ES-I3 (cell line): ENCODE results near the gene CHST15.
"Not testable (repeated sequence)": the region's sequence is repeated elsewhere in the genome, so short reads cannot be mapped to it uniquely, and the experiment has no call there.

Source experiments
- H3K36me3 ChIP-seq: 2 replicates; pipeline ENCODE4 v1.6.1; 2013; ENCODE audit warnings: mild to moderate bottlenecking, low read length, control low read depth, moderate library complexity; ENCODE audit not compliant: insufficient read depth
- H3K4me1 ChIP-seq: 2 replicates; pipeline ENCODE4 v1.6.1; 2013; ENCODE audit warnings: mild to moderate bottlenecking, control low read depth, low read length; ENCODE audit not compliant: insufficient read depth
- H3K9ac ChIP-seq: 2 replicates; pipeline ENCODE4 v1.6.1; 2013; ENCODE audit warnings: low read depth, mild to moderate bottlenecking, low read length, moderate library complexity
- H3K9me3 ChIP-seq: 2 replicates; pipeline ENCODE4 v1.6.1; 2013; ENCODE audit warnings: mild to moderate bottlenecking, low read length, moderate library complexity; ENCODE audit not compliant: control insufficient read depth, insufficient read depth

The CHST15 gene

DNA sequence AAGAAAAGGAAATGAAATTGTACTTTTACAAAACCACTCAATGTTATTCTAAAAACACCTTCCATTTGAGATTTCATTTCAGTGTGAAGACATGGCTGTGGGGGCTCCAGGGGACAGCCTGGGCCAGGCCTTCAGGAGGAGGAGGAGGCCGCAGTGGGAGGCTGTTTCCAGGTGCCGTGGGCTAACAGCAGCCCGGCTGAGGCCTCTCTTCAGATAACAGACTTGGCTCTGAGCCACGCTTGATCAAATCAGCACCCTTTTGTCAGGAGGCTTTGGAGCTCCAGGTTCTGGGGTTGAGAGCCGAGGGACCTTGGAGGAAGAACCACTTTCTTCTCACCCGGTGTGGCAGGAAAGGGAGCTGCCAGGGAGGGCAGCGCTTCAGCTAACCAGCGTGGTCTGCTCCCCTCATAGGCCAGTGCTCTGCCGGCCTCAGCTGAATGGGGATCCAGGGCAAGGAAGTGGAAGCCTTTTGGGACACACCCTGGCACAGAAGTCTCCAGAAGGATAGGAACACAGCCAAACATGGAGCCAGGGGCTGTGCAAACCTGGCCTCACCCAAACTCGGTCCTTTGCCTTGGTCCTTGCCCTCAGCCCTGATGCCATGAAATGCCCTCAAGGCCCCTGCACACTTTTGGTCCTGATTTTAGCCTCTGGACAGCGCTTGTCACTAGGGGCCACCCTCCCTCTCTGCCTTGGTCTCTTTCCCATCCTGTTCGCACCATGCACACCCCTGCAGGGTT, 23.5 kb upstream of the CHST15 start:
- no peak overlapping the region for H3K9ac ChIP-seq
- no peaks in the 10 kb centered on the region for H3K4me1 ChIP-seq
- no peaks in the 10 kb centered on the region for H3K9me3 ChIP-seq
- no peaks in the 10 kb centered on the region for H3K36me3 ChIP-seq

DNA sequence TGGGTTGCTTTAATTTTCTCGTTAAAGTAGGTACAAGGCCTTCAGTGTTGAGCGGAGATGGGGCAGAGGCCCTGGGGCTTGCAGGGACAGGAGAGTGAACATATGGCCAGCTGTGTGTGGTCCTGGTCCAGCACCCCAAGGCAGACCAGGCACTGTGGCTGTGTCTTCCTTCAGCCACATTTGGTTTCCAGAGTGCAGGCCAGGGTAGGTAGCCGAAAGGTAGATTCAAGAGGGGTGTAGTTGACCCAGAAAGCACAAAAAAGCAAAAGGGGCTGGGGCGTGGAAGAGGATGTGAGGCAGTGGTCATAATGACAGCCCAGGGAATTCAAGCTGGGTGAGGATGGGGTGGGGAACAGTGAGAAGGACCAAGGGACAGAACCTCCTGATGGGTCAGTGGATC, 21.3 kb upstream of the CHST15 start:
- Histone ChIP-seq H3K9me3 (no peaks in the 10 kb centered on the region), H3K4me1 (no peaks in the 10 kb centered on the region), H3K36me3 (no peaks in the 10 kb centered on the region), H3K9ac (no peak overlapping the region)

DNA sequence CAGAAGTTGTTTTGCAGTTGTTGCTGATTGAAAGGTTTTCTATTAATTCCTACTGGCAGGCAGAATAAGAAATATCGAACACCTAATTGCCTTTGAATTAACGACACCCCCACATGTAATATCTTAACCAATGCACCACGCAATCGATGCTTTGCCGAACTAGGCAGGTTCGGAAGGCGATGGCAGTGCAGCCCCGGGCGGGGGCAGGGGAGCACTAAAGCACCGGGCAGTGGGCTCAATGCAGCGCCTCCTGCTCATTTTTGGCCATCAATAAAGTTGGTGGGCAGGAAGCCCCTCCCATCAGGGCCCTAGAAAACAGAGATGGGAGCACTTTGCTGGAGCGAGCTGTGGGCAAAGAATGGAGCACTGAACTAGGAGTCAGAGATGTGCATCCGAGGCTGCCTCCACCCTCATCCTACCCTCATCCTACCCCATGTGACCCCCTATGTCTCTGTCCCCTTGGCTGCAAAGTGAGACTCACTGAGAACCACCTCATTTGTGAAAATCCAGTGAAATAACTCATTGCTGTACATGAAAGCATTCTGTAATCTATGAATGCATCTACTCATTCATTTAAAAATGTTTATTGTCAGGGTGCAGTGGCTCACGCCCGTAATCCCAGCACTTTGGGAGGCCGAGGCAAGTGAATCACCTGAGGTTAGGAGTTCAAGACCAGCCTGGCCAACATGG, 19.6 kb upstream of the CHST15 start:
- Histone ChIP-seq H3K9me3 (no peaks in the 10 kb centered on the region), H3K4me1 (no peaks in the 10 kb centered on the region), H3K36me3 (no peaks in the 10 kb centered on the region), H3K9ac (no peak overlapping the region)

DNA sequence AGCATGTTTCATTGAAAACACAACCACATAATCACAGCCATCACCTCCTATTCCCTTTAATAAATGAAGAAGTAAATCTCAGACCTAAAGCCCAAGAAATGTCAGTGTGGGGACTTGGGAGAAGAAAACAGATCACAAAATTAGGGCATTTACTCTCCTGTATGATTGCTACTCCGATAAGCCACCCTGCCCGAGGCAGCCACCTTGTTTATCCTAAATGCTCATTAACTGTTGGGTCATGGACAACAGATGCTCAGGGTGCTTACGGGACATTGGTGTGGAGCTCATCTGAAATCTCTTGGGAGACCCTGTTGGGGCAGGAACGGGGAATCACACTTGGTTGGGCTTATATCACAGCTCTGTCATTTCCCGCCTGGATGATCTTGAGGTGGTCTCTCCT, 17.5 kb upstream of the CHST15 start:
- Histone ChIP-seq H3K4me1 (peaks cover 7% of the 10 kb centered on the region; the same call in 1 of the 2 replicates), H3K36me3 (no peaks in the 10 kb centered on the region), H3K9ac (no peak overlapping the region), H3K9me3 (no peaks in the 10 kb centered on the region)

DNA sequence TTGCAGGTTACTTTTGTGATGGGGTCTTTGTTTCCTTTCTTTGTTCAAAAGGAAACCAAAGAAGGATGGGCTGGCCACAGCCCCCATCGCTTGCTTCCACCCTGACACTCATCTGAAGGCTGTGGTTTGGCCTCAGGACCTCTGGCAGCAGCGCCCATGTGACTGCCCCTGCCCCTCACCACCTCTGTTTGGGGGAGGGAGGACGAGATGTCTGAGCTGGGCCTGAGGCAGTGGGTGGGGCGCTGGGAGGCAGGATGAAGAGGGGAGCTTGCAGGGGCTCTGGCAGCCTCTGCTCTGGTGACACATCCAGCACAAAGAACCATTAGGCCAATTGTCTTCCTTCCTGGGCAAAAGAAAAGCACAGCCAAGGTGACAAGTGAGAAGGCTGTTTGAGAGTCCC, 15.9 kb upstream of the CHST15 start:
- H3K9ac ChIP-seq = no peak overlapping the region
- H3K9me3 ChIP-seq = no peaks in the 10 kb centered on the region
- H3K4me1 ChIP-seq = peaks cover 9% of the 10 kb centered on the region; the same call in 1 of the 2 replicates
- H3K36me3 ChIP-seq = no peaks in the 10 kb centered on the region

DNA sequence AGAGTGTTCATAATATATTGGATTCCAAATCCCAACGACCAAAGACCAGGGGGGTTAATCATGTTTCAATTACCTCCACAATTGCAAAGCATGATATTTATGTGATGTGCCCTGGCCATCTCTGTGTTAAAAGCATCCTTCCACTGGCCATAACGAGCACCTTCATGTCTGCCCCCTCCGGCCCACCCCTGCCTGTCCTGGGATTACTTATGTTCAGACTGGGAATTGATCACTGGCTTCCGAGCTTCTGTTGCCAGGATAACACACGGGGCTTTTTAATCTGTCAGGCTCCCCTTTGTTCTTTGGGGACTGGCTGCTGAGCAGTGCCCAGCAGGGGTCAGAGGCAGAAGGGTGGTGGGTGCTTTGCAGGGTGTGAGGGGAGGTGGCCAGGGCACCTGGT, 13.7 kb upstream of the CHST15 start:
- no peak overlapping the region for H3K9ac ChIP-seq
- H3K36me3 ChIP-seq = no peaks in the 10 kb centered on the region
- H3K9me3 ChIP-seq = no peaks in the 10 kb centered on the region
- peaks cover 9% of the 10 kb centered on the region; the same call in 1 of the 2 replicates for H3K4me1 ChIP-seq

DNA sequence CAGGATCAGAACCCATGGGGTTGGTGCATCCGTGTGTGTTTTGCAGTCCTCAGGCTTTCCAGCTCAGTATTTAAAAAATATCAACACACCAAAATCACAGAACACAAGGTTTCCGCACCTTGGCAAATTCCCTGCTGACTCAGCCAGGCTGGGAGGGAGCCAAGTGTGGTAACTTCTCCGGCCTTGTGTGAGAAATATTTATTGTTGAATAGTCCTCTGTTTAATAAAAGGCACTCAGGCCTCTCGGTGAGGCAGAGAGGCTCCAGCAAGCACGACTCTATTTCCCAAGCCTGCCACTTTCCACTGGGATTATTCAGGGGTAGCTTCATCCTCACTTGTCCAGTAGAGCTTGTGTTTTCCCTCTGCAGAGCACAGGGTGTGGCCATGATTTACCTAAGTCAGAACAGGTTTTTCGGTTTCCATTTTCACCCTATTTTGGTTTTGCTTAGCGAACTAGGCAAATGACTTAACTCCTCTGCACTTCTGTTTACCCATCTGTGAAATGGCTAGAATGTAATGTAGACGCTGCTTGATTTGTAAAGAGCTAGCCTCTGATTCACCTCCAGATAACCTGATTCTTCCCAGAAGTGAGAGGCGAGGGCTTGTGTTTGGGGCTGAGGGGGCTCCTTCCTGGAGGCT, 13.0 kb upstream of the CHST15 start:
- no peaks in the 10 kb centered on the region for H3K36me3 ChIP-seq
- H3K9ac ChIP-seq = no peak overlapping the region
- peaks cover 9% of the 10 kb centered on the region; the same call in 1 of the 2 replicates for H3K4me1 ChIP-seq
- H3K9me3 ChIP-seq = no peaks in the 10 kb centered on the region

DNA sequence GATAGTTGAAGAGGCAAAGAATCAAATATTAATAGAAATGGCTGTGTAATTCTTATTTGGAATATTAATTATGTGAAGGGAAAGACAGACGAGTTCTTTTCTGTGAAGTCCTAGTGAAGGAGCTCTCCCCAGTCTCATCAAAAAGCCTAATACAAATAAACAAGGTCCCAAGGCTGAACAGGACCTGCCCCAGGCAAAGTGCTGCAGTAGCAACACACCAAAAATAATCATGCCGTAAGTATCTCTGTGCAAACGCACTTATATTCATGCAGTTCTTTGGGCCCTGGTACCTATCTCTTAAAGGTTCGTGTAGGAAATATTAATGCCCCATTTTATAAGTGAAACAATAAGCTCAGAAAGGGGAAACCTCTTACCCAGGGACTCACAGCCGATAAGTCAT, 12.2 kb upstream of the CHST15 start:
- Histone ChIP-seq H3K36me3 (no peaks in the 10 kb centered on the region), H3K9me3 (no peaks in the 10 kb centered on the region; the same call in 1 of the 2 replicates), H3K4me1 (peaks cover 9% of the 10 kb centered on the region; the same call in 1 of the 2 replicates), H3K9ac (no peak overlapping the region)

DNA sequence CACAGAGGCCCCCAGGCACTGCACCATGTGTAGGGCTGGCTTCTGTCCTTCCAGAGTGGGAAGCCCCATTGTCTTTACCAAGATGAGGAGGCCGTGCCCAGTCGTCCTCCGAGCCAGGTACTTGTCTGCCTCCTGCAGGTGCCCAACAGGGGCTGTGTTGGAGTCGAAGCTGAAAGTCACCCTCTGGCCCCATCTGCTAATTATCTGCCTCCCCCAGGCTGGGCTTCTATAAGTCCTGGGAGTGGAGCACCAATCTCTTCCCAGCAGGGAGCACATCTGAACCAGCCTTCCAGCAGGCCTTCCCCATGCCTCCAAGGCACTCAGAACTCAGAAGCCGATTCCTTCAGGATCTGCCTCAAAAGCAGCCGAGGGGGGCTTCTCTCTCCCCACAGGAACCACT, 11.6 kb upstream of the CHST15 start:
- Histone ChIP-seq H3K36me3 (no peaks in the 10 kb centered on the region), H3K9ac (no peak overlapping the region), H3K4me1 (peaks cover 9% of the 10 kb centered on the region; the same call in 1 of the 2 replicates), H3K9me3 (no peaks in the 10 kb centered on the region; the same call in 1 of the 2 replicates)

DNA sequence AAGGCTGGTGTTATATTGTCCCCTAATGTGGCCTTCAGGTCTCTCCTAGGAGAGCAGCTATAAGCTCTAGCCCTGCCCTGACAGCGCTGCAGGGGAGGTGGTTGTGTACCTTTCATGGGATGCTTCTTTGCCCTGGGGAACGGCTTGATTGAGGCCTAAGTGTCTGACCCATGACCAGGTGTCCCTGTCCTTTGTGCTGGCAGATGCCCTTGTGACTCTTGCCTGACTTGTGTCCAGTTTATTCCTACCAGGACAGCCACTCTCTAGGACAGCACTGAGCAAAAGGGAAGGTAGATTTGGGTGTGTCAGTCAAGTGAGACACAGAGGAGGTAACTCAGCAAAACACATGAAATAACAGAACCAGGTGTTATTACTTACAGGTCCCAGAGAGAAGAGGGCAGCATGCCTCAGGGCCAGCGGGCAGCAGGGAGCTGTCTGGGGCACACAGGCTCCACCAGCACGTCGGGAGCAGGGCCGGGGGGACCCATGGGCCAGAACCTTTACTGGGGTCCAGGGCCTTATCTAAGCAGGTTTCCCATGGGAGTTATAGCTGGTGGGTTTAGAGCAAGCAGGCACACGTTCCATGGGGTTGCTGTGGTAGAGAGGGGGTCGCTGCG, 10.7 kb upstream of the CHST15 start:
- no peak overlapping the region for H3K9ac ChIP-seq
- peaks cover 9% of the 10 kb centered on the region; the same call in 1 of the 2 replicates for H3K4me1 ChIP-seq
- no peaks in the 10 kb centered on the region for H3K36me3 ChIP-seq
- no peaks in the 10 kb centered on the region; the same call in 1 of the 2 replicates for H3K9me3 ChIP-seq

DNA sequence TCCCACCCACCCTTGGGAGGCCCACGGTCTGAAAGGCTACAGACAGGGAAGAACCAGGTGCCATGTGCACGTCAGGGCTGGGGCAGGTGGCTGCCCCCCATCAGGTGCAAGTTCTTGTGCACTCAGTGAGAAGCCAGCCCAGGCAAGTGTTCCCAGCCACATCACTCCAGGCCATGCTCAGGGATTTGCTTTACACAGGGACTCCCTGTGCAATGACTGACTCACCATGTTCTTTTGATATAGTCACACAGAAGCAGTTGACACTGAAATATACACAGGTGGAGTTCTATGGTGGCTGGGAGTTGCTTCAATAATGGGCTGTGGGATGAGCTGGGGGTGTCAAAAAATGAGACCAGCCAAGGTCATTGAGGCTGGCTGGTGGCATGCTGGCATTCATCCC, 8.0 kb upstream of the CHST15 start:
- H3K9me3 ChIP-seq = no peaks in the 10 kb centered on the region; the same call in 1 of the 2 replicates
- H3K36me3 ChIP-seq = no peaks in the 10 kb centered on the region
- H3K9ac ChIP-seq = no peak overlapping the region
- H3K4me1 ChIP-seq = peaks cover 16% of the 10 kb centered on the region

DNA sequence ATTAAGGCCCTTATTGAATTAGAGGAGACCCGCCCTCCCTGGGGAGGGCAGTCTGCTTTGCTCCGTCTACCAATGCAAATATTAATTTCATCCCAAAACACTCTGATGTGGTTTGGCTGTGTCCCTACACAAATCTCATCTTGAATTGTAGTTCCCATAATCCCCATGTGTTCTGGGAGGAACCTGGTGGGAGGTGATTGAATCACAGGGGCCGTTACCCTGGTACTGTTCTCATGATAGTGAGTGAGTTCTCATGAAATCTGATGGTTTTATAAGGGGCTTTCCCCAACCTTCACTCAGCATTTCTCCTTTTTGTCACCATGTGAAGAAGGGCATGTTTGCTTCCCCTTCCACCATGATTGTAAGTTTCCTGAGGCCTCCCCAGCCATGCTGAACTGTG, 7.3 kb upstream of the CHST15 start:
- H3K9me3 ChIP-seq, H3K9ac ChIP-seq, H3K4me1 ChIP-seq, H3K36me3 ChIP-seq: not testable (repeated sequence)

DNA sequence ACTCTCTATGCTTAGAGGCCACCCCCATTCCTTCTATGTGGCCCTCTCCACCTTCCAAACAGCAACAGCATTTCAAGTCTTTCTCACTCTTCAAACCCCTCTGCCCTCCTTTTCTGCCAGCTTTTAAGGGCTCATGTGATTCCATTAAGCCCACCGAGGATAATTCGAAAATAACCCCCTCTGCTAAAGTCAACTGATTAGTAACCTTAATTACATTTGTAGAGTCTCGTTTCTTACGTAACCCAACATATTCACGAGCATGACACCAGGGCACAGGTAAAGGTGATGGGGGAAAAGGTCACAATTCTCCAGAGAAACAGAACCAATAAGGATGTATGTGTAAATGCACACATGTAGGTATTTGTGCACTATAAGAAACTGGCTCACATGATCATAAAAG, 6.7 kb upstream of the CHST15 start:
- no peaks in the 10 kb centered on the region; the same call in 1 of the 2 replicates for H3K9me3 ChIP-seq
- H3K4me1 ChIP-seq = peaks cover 9% of the 10 kb centered on the region
- H3K9ac ChIP-seq = no peak overlapping the region
- H3K36me3 ChIP-seq = no peaks in the 10 kb centered on the region

DNA sequence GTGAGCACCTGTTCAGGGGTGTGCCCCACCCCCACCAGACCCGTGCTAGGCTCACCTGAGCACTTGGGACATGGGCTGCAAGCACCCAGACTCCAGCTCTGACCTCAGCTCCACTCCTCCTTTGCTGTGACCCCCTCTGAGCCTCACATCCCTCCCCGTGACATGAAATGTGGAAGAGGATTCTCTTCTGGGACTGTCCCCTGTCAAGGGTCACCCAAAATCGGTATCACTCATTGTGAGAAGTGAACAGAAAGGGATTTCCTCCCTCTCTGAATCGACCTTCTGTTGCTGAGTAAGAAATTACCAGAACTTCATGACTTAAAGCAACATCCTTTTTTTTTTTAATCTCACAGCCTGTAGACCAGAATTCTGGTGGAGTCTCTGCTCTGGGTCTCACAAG, 6.2 kb upstream of the CHST15 start:
- no peak overlapping the region for H3K9ac ChIP-seq
- H3K36me3 ChIP-seq = no peaks in the 10 kb centered on the region
- no peaks in the 10 kb centered on the region; the same call in 1 of the 2 replicates for H3K9me3 ChIP-seq
- H3K4me1 ChIP-seq = peaks cover 9% of the 10 kb centered on the region
